B cell (primary cell): Measurements from ENCODE around the gene WDR7. TPM values are rescaled to one million over a fixed set of nuclear protein-coding genes. Genes with fewer than 3 reads are reported as not detected.

Source experiments
- ATAC-seq: fragments of 200-7000 bp; cut with Tn5 transposase; one replicate; pipeline ENCODE4 v1.10.0; 2021; ENCODE audit warnings: low read depth, mild to moderate bottlenecking, moderate number of reproducible peaks, moderate library complexity
- CTCF ChIA-PET: fragments of 350-600 bp; sonication (Branson Sonifier 250); formaldehyde crosslinking; loops from one replicate; lab custom pipeline; 2021; ENCODE audit warnings: antibody characterized with exemption, inconsistent platforms; lab: Charles Lee
- POLR2A ChIA-PET: fragments of 350-600 bp; sonication (Branson Sonifier 250); formaldehyde crosslinking; loops from one replicate; lab custom pipeline; 2021; ENCODE audit warnings: antibody characterized with exemption; lab: Charles Lee
- DNase-seq: peaks from one replicate; pipeline ENCODE4 v3.0.0; 2013
- H2AFZ ChIP-seq: 2 replicates; pipeline ENCODE4 v1.6.1; 2012; ENCODE audit warnings: mild to moderate bottlenecking, low read depth, low read length; ENCODE audit not compliant: insufficient read depth, poor library complexity, severe bottlenecking
- H3K27ac ChIP-seq, 2 donors: 1 replicate in 1 of 2; 2 replicates in 1 of 2; pipeline ENCODE4 v1.5.1; 2012 to 2013; ENCODE audit warnings: low read length in 2 of 2, mild to moderate bottlenecking in 2 of 2, moderate library complexity in 1 of 2
- H3K27me3 ChIP-seq, 4 experiments: fragments of 200-600 bp in 1 of 4; sonication (generic) in 1 of 4; replicated peaks in 1 of 4; 1 replicate in 2 of 4; 2 replicates in 2 of 4; pipeline versions ENCODE4 v1.6.1 to v1.7.0; 2013 to 2016; ENCODE audit warnings: low read length in 3 of 4, mild to moderate bottlenecking in 2 of 4, mixed read lengths in 1 of 4, moderate library complexity in 1 of 4; ENCODE audit not compliant: insufficient read depth in 4 of 4, control insufficient read depth in 3 of 4; ENCODE audit errors: control extremely low read depth in 1 of 4
- H3K36me3 ChIP-seq, 2 experiments: replicated peaks in 1 of 2; 1 replicate in 1 of 2; 2 replicates in 1 of 2; pipeline versions ENCODE4 v1.6.1 to v1.7.1; 2013; ENCODE audit warnings: low read length in 1 of 2; ENCODE audit not compliant: insufficient read depth in 2 of 2, control insufficient read depth in 1 of 2; ENCODE audit errors: control extremely low read depth in 1 of 2, extremely low read depth in 1 of 2
- H3K4me1 ChIP-seq, 2 donors: fragments of 200-600 bp in 1 of 2; sonication (generic) in 1 of 2; 1 replicate in 1 of 2; 2 replicates in 1 of 2; pipeline versions ENCODE4 v1.5.1 to v1.6.1; 2013 to 2017; ENCODE audit warnings: low read length in 2 of 2; ENCODE audit not compliant: control insufficient read depth in 2 of 2, insufficient read depth in 2 of 2
- H3K4me2 ChIP-seq: replicated peaks from 2 replicates; pipeline ENCODE3; 2012; ENCODE audit warnings: mild to moderate bottlenecking, low read depth, low read length; ENCODE audit not compliant: poor library complexity, severe bottlenecking
- H3K4me3 ChIP-seq, 5 experiments: fragments of 200-600 bp in 1 of 5; sonication (generic) in 1 of 5; 1 replicate in 3 of 5; 2 replicates in 2 of 5; pipeline versions ENCODE4 v1.5.1 to v1.7.0; 2011 to 2016; ENCODE audit warnings: low read length in 4 of 5, mild to moderate bottlenecking in 4 of 5, low read depth in 2 of 5, control low read depth in 1 of 5, moderate library complexity in 1 of 5; ENCODE audit not compliant: insufficient read depth in 1 of 5; ENCODE audit errors: control extremely low read depth in 1 of 5, extremely low read depth in 1 of 5
- H3K79me2 ChIP-seq: fragments of 200-600 bp; sonication (generic); one replicate; pipeline ENCODE4 v1.6.0; 2016; ENCODE audit warnings: low read length; ENCODE audit not compliant: control insufficient read depth, insufficient read depth
- H3K9ac ChIP-seq: fragments of 200-600 bp; sonication (generic); 2 replicates; pipeline ENCODE4 v1.6.1; 2017; ENCODE audit warnings: mild to moderate bottlenecking, low read length, moderate library complexity
- H3K9me3 ChIP-seq, 3 donors: one replicate each; pipeline versions ENCODE4 v1.6.1 to v1.7.1; 2013; ENCODE audit warnings: low read length in 2 of 3; ENCODE audit not compliant: control insufficient read depth in 2 of 3, insufficient read depth in 1 of 3; ENCODE audit errors: control extremely low read depth in 1 of 3
- H4K20me1 ChIP-seq: 2 replicates; pipeline ENCODE4 v1.6.0; 2012; ENCODE audit warnings: mild to moderate bottlenecking, low read length; ENCODE audit not compliant: insufficient read depth, control insufficient read depth, poor library complexity, severe bottlenecking
- H3K27ac Mint-ChIP-seq: one replicate; pipeline ENCODE4 v1.8.0; 2021; ENCODE audit warnings: mixed read lengths
- H3K27me3 Mint-ChIP-seq: one replicate; pipeline ENCODE4 v1.8.0; 2021; ENCODE audit warnings: mixed read lengths
- H3K4me1 Mint-ChIP-seq: one replicate; pipeline ENCODE4 v1.8.0; 2021; ENCODE audit warnings: mixed read lengths
- H3K4me3 Mint-ChIP-seq: one replicate; pipeline ENCODE4 v1.8.0; 2021; ENCODE audit warnings: mixed read lengths
- H3K9me3 Mint-ChIP-seq: one replicate; pipeline ENCODE4 v1.8.0; 2022; ENCODE audit warnings: mixed read lengths; ENCODE audit not compliant: insufficient read depth
- EZH2 ChIP-seq: IDR thresholded peaks from 2 replicates; pipeline ENCODE4 v1.6.1; 2012; ENCODE audit warnings: borderline replicate concordance, low read depth, mild to moderate bottlenecking, moderate library complexity, low read length; ENCODE audit not compliant: insufficient read depth, poor library complexity, severe bottlenecking
- WGBS: methylation state at CpG from one replicate; pipeline ENCODE4 v1.1.5; 2013; ENCODE audit warnings: missing lambda C conversion rate; ENCODE audit not compliant: insufficient coverage; 5-methylcytosine and 5-hydroxymethylcytosine counted together
- intact Hi-C: fragments of 100-400 bp; cut with micrococcal nuclease; formaldehyde crosslinking; loops from one replicate; pipeline ENCODE4 v1.10.0; 2022
- polyA plus RNA-seq: library from polyadenylated mRNA; depleted of rRNA; stranded (reverse); fragments of >200 nt; gene quantifications from 2 replicates; pipeline ENCODE4 v1.2.3, GENCODE V29; 2012
- total RNA-seq, 2 donors: library from RNA; stranded (reverse); fragments of 120-200 nt in 1 of 2; gene quantifications; 1 replicate in 1 of 2; 2 replicates in 1 of 2; pipeline versions ENCODE4 v1.2.3 to v1.2.4, GENCODE V29; 2013 to 2022
- TF ChIP-seq, protein P1 (sequence below): fragments of 200-600 bp; IDR thresholded peaks from one replicate; pipeline ENCODE4 v1.8.0; 2022; ENCODE audit warnings: antibody characterized with exemption, mild to moderate bottlenecking

Gene WDR7
- total and polyA plus RNA-seq, 2 donors (not counting 1 experiment from before 2014, with no cell fraction given) = 5.5 to 45.0 TPM

DNA sequence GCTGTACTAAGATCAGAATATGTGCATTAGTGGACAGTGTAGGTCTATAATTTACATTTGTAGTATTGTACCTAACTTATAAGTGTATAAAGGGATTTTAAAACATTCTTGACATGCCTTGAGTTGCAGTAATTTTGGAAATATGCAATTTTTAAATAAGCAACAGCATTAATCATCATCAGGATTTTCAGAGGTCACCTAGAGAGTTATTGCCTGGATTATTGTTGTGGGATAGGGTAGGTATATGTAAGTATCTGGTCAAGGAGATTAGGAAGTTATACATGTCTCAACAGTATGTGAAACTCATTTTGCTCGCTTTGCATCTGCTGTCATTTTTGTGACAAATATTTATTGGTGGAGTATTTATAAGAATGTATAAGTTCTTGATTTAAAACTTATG lies 184.2 kb downstream of the WDR7 start:
- H3K36me3 ChIP-seq = no peaks in the 10 kb centered on the region
- POLR2A ChIA-PET = no interaction called here

DNA sequence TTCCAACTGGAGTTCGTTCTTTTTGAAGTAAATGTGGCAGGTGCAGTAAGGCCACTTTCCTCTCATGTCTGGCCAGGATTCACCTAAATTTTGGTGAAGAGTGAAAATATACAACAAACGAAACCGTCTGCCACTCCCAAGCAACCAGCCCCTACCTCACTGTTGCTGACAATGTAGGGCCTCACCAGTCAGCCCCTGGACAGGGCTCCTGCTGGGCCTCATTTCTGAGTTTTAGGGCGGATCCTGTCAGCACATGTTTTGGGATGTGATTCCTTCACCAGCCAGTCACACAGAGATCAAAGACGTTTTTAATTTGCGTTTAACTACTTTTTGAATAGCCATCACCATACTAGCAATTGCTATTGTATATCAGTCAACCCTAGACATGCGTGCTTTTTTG lies 185.0 kb downstream of the WDR7 start:
- DNase-seq = no peak
- intact Hi-C loops = no loop called here
- CTCF ChIA-PET = no interaction called here
- no peak overlapping the region for H3K4me3 ChIP-seq
- Mint-ChIP-seq H3K4me1 (no peaks in the 10 kb centered on the region), H3K4me3 (no peak overlapping the region), H3K27ac (no peak overlapping the region), H3K9me3 (no peaks in the 10 kb centered on the region), H3K27me3 (no peaks in the 10 kb centered on the region)
- no peaks in the 10 kb centered on the region for H3K9me3 ChIP-seq
- ATAC-seq = no peak
- no peaks in the 10 kb centered on the region for H3K4me1 ChIP-seq
- H3K36me3 ChIP-seq = no peaks in the 10 kb centered on the region
- TF ChIP-seq, protein P1, sequence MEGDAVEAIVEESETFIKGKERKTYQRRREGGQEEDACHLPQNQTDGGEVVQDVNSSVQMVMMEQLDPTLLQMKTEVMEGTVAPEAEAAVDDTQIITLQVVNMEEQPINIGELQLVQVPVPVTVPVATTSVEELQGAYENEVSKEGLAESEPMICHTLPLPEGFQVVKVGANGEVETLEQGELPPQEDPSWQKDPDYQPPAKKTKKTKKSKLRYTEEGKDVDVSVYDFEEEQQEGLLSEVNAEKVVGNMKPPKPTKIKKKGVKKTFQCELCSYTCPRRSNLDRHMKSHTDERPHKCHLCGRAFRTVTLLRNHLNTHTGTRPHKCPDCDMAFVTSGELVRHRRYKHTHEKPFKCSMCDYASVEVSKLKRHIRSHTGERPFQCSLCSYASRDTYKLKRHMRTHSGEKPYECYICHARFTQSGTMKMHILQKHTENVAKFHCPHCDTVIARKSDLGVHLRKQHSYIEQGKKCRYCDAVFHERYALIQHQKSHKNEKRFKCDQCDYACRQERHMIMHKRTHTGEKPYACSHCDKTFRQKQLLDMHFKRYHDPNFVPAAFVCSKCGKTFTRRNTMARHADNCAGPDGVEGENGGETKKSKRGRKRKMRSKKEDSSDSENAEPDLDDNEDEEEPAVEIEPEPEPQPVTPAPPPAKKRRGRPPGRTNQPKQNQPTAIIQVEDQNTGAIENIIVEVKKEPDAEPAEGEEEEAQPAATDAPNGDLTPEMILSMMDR = no peak
- TF ChIP-seq EZH2 = no peak
- 100% methylated on average over 5 of the region's 7 CpGs for WGBS
- no peaks in the 10 kb centered on the region for H3K79me2 ChIP-seq
- H4K20me1 ChIP-seq = no peaks in the 10 kb centered on the region
- H3K9ac ChIP-seq = no peak overlapping the region
- no peak overlapping the region for H3K27ac ChIP-seq
- POLR2A ChIA-PET = no interaction called here
- no peak overlapping the region for H2AFZ ChIP-seq
- no peaks in the 10 kb centered on the region for H3K27me3 ChIP-seq
- no peak overlapping the region for H3K4me2 ChIP-seq

More for the DNA sequence above, 184.2 kb downstream of the WDR7 start:
- H3K4me3 Mint-ChIP-seq = no peak overlapping the region
- no peaks in the 10 kb centered on the region for H3K27me3 Mint-ChIP-seq
- Histone ChIP-seq H3K9ac (no peak overlapping the region), H3K4me2 (no peak overlapping the region), H3K79me2 (no peaks in the 10 kb centered on the region), H3K27me3 (no peaks in the 10 kb centered on the region), H3K9me3 (no peaks in the 10 kb centered on the region), H4K20me1 (no peaks in the 10 kb centered on the region), H3K4me1 (no peaks in the 10 kb centered on the region), H3K4me3 (no peak overlapping the region), H2AFZ (no peak overlapping the region), H3K27ac (no peak overlapping the region)
- H3K9me3 Mint-ChIP-seq = no peaks in the 10 kb centered on the region
- intact Hi-C loops = no loop called here
- no peaks in the 10 kb centered on the region for H3K4me1 Mint-ChIP-seq
- no CpG with 5 or more reads among the region's 1 CpG for WGBS
- CTCF ChIA-PET = no interaction called here
- DNase-seq (no peak), ATAC-seq (no peak)
- H3K27ac Mint-ChIP-seq = no peak overlapping the region
- TF ChIP-seq EZH2 = no peak
- TF ChIP-seq, protein P1 = no peak
